H9 (cell line): ENCODE data around the gene ENKUR. TPM values are rescaled to one million over a fixed set of nuclear protein-coding genes. Genes with fewer than 3 reads are reported as not detected.

ENCODE experiments used
- DNase-seq: peaks from one replicate; pipeline ENCODE4 v3.0.0-alpha.2; 2017
- H2AFZ ChIP-seq: one replicate; pipeline ENCODE4 v1.6.1; 2013; ENCODE audit warnings: mild to moderate bottlenecking, low read length, control low read depth, moderate library complexity
- H2AK5ac ChIP-seq: 2 replicates; pipeline ENCODE4 v1.6.1; 2013; ENCODE audit warnings: low read length, control low read depth, mixed read lengths; ENCODE audit not compliant: insufficient read length
- H2BK120ac ChIP-seq: one replicate; pipeline ENCODE4 v1.6.1; 2013; ENCODE audit warnings: low read depth, mild to moderate bottlenecking, low read length, control low read depth, inconsistent platforms; ENCODE audit not compliant: poor library complexity, severe bottlenecking
- H2BK12ac ChIP-seq: 2 replicates; pipeline ENCODE4 v1.6.1; 2013; ENCODE audit warnings: low read length, control low read depth, mixed read lengths, low read depth; ENCODE audit not compliant: insufficient read length
- H2BK15ac ChIP-seq: 2 replicates; pipeline ENCODE4 v1.6.1; 2013; ENCODE audit warnings: low read depth, low read length, control low read depth
- H2BK20ac ChIP-seq: one replicate; pipeline ENCODE4 v1.6.1; 2013; ENCODE audit warnings: low read depth, mild to moderate bottlenecking, low read length, control low read depth, inconsistent platforms; ENCODE audit not compliant: poor library complexity, severe bottlenecking
- H2BK5ac ChIP-seq: 2 replicates; pipeline ENCODE4 v1.6.1; 2013; ENCODE audit warnings: low read length, control low read depth, mixed read lengths; ENCODE audit not compliant: insufficient read length
- H3K14ac ChIP-seq: 2 replicates; pipeline ENCODE4 v1.6.1; 2013; ENCODE audit warnings: low read length, control low read depth; ENCODE audit not compliant: insufficient read depth
- H3K18ac ChIP-seq: 2 replicates; pipeline ENCODE4 v1.6.1; 2013; ENCODE audit warnings: low read depth, mild to moderate bottlenecking, mixed read lengths, low read length, control low read depth; ENCODE audit not compliant: insufficient read length
- H3K23ac ChIP-seq: 2 replicates; pipeline ENCODE4 v1.6.1; 2013; ENCODE audit warnings: low read length, control low read depth, mixed read lengths, low read depth; ENCODE audit not compliant: insufficient read length
- H3K23me2 ChIP-seq: 2 replicates; pipeline ENCODE4 v1.6.1; 2013; ENCODE audit warnings: low read depth, mild to moderate bottlenecking, mixed read lengths, low read length, control low read depth; ENCODE audit not compliant: insufficient read length, poor library complexity, severe bottlenecking
- H3K27ac ChIP-seq: 2 replicates; pipeline ENCODE4 v1.5.1; 2013; ENCODE audit warnings: low read length, control low read depth, mixed read lengths, low read depth; ENCODE audit not compliant: insufficient read length
- H3K27me3 ChIP-seq: 2 replicates; pipeline ENCODE4 v1.6.1; 2013; ENCODE audit warnings: low read length, control low read depth, inconsistent platforms; ENCODE audit not compliant: insufficient read depth
- H3K4ac ChIP-seq: 2 replicates; pipeline ENCODE4 v1.6.1; 2013; ENCODE audit warnings: low read depth, mild to moderate bottlenecking, control low read depth, inconsistent platforms, low read length, moderate library complexity
- H3K4me1 ChIP-seq: 2 replicates; pipeline ENCODE4 v1.6.1; 2013; ENCODE audit warnings: low read length, control low read depth, inconsistent platforms; ENCODE audit not compliant: insufficient read depth
- H3K4me2 ChIP-seq: 2 replicates; pipeline ENCODE4 v1.6.1; 2013; ENCODE audit warnings: low read length, control low read depth, mixed read lengths; ENCODE audit not compliant: insufficient read length, insufficient read depth
- H3K56ac ChIP-seq: 2 replicates; pipeline ENCODE4 v1.6.1; 2013; ENCODE audit warnings: low read depth, mild to moderate bottlenecking, mixed read lengths, low read length, control low read depth; ENCODE audit not compliant: insufficient read length
- H3K79me1 ChIP-seq: 2 replicates; pipeline ENCODE4 v1.6.1; 2013; ENCODE audit warnings: low read depth, mild to moderate bottlenecking, moderate library complexity, low read length, control low read depth, inconsistent platforms; ENCODE audit not compliant: insufficient read depth, poor library complexity, severe bottlenecking
- H3K79me2 ChIP-seq: 2 replicates; pipeline ENCODE4 v1.6.1; 2013; ENCODE audit warnings: low read length, control low read depth, inconsistent platforms; ENCODE audit not compliant: insufficient read depth
- H3K9ac ChIP-seq: 2 replicates; pipeline ENCODE4 v1.6.1; 2013; ENCODE audit warnings: low read length, control low read depth, mixed read lengths; ENCODE audit not compliant: insufficient read length; ENCODE audit errors: extremely low read depth
- H3K9me3 ChIP-seq: one replicate; pipeline ENCODE4 v1.6.1; 2013; ENCODE audit warnings: low read depth, low read length, inconsistent platforms; ENCODE audit not compliant: control insufficient read depth
- H3T11ph ChIP-seq: one replicate; pipeline ENCODE4 v1.6.1; 2013; ENCODE audit warnings: mild to moderate bottlenecking, low read length, control low read depth, inconsistent platforms
- H4K20me1 ChIP-seq: one replicate; pipeline ENCODE4 v1.6.1; 2013; ENCODE audit not compliant: control insufficient read depth, insufficient read length, insufficient read depth
- H4K5ac ChIP-seq: 2 replicates; pipeline ENCODE4 v1.6.1; 2013; ENCODE audit warnings: low read depth, mild to moderate bottlenecking, mixed read lengths, low read length, control low read depth; ENCODE audit not compliant: insufficient read length
- H4K8ac ChIP-seq: replicated peaks from 2 replicates; pipeline ENCODE4 v1.6.1; 2013; ENCODE audit warnings: low read length, control low read depth, mixed read lengths, low read depth; ENCODE audit not compliant: insufficient read length
- H4K91ac ChIP-seq: 2 replicates; pipeline ENCODE4 v1.6.1; 2013; ENCODE audit warnings: low read depth, mild to moderate bottlenecking, moderate library complexity, mixed read lengths, low read length, control low read depth; ENCODE audit not compliant: insufficient read length
- H3K27ac Mint-ChIP-seq, 3 experiments: 2 replicates in 2 of 3; 3 replicates in 1 of 3; pipeline ENCODE4 v1.8.0; 2020 to 2021; ENCODE audit warnings: mixed read lengths in 3 of 3, mild to moderate bottlenecking in 1 of 3, moderate library complexity in 1 of 3
- H3K27me3 Mint-ChIP-seq: 2 replicates; pipeline ENCODE4 v1.8.0; 2021; ENCODE audit warnings: low read depth, mild to moderate bottlenecking, moderate library complexity, mixed read lengths
- H3K36me3 Mint-ChIP-seq, 3 experiments: 2 replicates in 2 of 3; 3 replicates in 1 of 3; pipeline ENCODE4 v1.8.0; 2020 to 2021; ENCODE audit warnings: low read depth in 3 of 3, mixed read lengths in 3 of 3; ENCODE audit not compliant: insufficient read depth in 1 of 3
- H3K4me1 Mint-ChIP-seq, 2 experiments: 2 replicates each; pipeline ENCODE4 v1.8.0; 2020; ENCODE audit warnings: mixed read lengths in 2 of 2
- H3K4me3 Mint-ChIP-seq, 2 experiments: 2 replicates in 1 of 2; 3 replicates in 1 of 2; pipeline ENCODE4 v1.8.0; 2020 to 2021; ENCODE audit warnings: mild to moderate bottlenecking in 2 of 2, mixed read lengths in 2 of 2, moderate library complexity in 1 of 2
- H3K9me3 Mint-ChIP-seq, 2 experiments: 2 replicates in 1 of 2; 3 replicates in 1 of 2; pipeline ENCODE4 v1.8.0; 2020; ENCODE audit warnings: mild to moderate bottlenecking in 2 of 2, mixed read lengths in 2 of 2, moderate library complexity in 1 of 2
- WGBS: extraction: QIAGEN DNeasy Blood & Tissue Kit; methylation state at CpG from one replicate; pipeline ENCODE4 v1.1.7; 2013; ENCODE audit warnings: missing lambda C conversion rate, low lambda C conversion rate, mixed read lengths; ENCODE audit not compliant: insufficient read length; ENCODE audit errors: extremely low coverage; 5-methylcytosine and 5-hydroxymethylcytosine counted together
- total RNA-seq: library from RNA; stranded (reverse); gene quantifications from 2 replicates; pipeline ENCODE4 v1.2.1, GENCODE V29; 2021
- TF ChIP-seq, protein P1 (sequence below): fragments of 200-600 bp; sonication (generic); conservative IDR thresholded peaks from 3 replicates; pipeline ENCODE4 v1.8.0; 2021; ENCODE audit warnings: antibody characterized with exemption, mild to moderate bottlenecking

The ENKUR gene
- total RNA-seq, 1 experiment from 2014 or later: not detected

DNA sequence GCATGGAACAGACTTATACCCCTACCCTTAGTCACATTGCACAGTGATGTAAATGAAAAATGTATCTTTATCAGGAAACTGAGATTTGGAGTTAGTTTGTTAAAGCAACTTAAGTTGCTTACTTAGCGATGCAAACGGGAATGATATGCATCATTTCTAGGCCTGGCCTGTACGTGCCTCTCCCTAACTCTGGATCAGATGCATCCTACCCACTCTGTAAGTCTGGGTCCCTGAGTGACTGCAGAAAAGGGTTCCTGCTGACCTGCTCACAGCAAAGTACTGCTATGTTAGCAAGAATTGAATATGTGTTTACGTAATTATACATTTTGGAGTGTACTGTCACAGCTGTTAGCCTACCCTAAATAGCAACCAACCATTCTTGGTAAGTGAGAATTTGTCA is 32.8 kb downstream of the ENKUR start:
- Histone ChIP-seq H2BK120ac (no peak overlapping the region), H2BK20ac (no peak overlapping the region), H3K4me1 (no peaks in the 10 kb centered on the region), H2BK5ac (no peak overlapping the region), H3K23me2 (no peaks in the 10 kb centered on the region), H3K9me3 (no peaks in the 10 kb centered on the region), H4K20me1 (no peaks in the 10 kb centered on the region), H3K56ac (no peak overlapping the region), H3K23ac (no peak overlapping the region), H4K8ac (no peak overlapping the region), H3K27me3 (no peaks in the 10 kb centered on the region), H2BK12ac (no peak overlapping the region), H3T11ph (no peak overlapping the region), H2BK15ac (no peak overlapping the region), H3K79me2 (no peaks in the 10 kb centered on the region), H3K79me1 (no peaks in the 10 kb centered on the region), H2AFZ (no peak overlapping the region), H3K14ac (no peak overlapping the region), H3K9ac (no peak overlapping the region), H4K91ac (no peak overlapping the region), H2AK5ac (no peak overlapping the region), H3K18ac (no peak overlapping the region), H3K4ac (no peak overlapping the region), H4K5ac (no peak overlapping the region), H3K4me2 (no peak overlapping the region), H3K27ac (no peak overlapping the region)
- H3K9me3 Mint-ChIP-seq: no peaks in the 10 kb centered on the region; a peak in 1 of 5 replicates
- TF ChIP-seq, protein P1, sequence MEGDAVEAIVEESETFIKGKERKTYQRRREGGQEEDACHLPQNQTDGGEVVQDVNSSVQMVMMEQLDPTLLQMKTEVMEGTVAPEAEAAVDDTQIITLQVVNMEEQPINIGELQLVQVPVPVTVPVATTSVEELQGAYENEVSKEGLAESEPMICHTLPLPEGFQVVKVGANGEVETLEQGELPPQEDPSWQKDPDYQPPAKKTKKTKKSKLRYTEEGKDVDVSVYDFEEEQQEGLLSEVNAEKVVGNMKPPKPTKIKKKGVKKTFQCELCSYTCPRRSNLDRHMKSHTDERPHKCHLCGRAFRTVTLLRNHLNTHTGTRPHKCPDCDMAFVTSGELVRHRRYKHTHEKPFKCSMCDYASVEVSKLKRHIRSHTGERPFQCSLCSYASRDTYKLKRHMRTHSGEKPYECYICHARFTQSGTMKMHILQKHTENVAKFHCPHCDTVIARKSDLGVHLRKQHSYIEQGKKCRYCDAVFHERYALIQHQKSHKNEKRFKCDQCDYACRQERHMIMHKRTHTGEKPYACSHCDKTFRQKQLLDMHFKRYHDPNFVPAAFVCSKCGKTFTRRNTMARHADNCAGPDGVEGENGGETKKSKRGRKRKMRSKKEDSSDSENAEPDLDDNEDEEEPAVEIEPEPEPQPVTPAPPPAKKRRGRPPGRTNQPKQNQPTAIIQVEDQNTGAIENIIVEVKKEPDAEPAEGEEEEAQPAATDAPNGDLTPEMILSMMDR: no peak
- no CpG with 5 or more reads among the region's 4 CpGs for WGBS
- no peak overlapping the region for H3K4me3 Mint-ChIP-seq
- peaks cover 3 to 5% of the 10 kb centered on the region in 2 experiments; a peak in 3 of 4 replicates for H3K4me1 Mint-ChIP-seq
- no peak for DNase-seq
- no peaks in the 10 kb centered on the region for H3K27me3 Mint-ChIP-seq
- no peak overlapping the region for H3K27ac Mint-ChIP-seq
- no peaks in the 10 kb centered on the region for H3K36me3 Mint-ChIP-seq
